HEK293 (cell line): Measurements from ENCODE around the gene PI4KB.

Source experiments
- ATF2 ChIP-seq: fragments of 450-650 bp; formaldehyde crosslinking; IDR thresholded peaks from 2 replicates; pipeline ENCODE4 v1.5.1; 2016; ENCODE audit warnings: missing biosample characterization, missing genetic modification characterization, low read depth
- GLI4 ChIP-seq: fragments of 450-650 bp; formaldehyde crosslinking; IDR thresholded peaks from 2 replicates; pipeline ENCODE4 v1.5.1; 2016; ENCODE audit warnings: missing biosample characterization, missing genetic modification characterization
- GLIS1 ChIP-seq: fragments of 450-650 bp; formaldehyde crosslinking; IDR thresholded peaks from 2 replicates; pipeline ENCODE4 v1.5.1; 2016; ENCODE audit warnings: missing biosample characterization, missing genetic modification characterization
- HOXC10 ChIP-seq: sonication (generic); formaldehyde crosslinking; IDR thresholded peaks from 2 replicates; pipeline ENCODE4 v1.8.1; 2023; ENCODE audit warnings: mild to moderate bottlenecking, missing genetic modification reagents
- IKZF3 ChIP-seq: fragments of 450-650 bp; IDR thresholded peaks from 2 replicates; pipeline ENCODE4 v1.5.0; 2018; ENCODE audit warnings: missing biosample characterization, mild to moderate bottlenecking, missing genetic modification characterization, moderate library complexity
- KLF7 ChIP-seq: fragments of 450-650 bp; formaldehyde crosslinking; IDR thresholded peaks from 2 replicates; pipeline ENCODE4 v1.5.1; 2016; ENCODE audit warnings: missing biosample characterization, missing genetic modification characterization, borderline replicate concordance
- KLF8 ChIP-seq: fragments of 450-650 bp; formaldehyde crosslinking; IDR thresholded peaks from 2 replicates; pipeline ENCODE4 v1.5.1; 2016; ENCODE audit warnings: missing biosample characterization, missing genetic modification characterization
- MZF1 ChIP-seq: fragments of 450-650 bp; formaldehyde crosslinking; IDR thresholded peaks from 2 replicates; pipeline ENCODE4 v1.5.1; 2017; ENCODE audit warnings: missing biosample characterization, missing genetic modification characterization, borderline replicate concordance
- OVOL3 ChIP-seq: fragments of 450-650 bp; formaldehyde crosslinking; IDR thresholded peaks from 2 replicates; pipeline ENCODE4 v1.5.1; 2016; ENCODE audit warnings: missing biosample characterization, missing genetic modification characterization
- PRDM1 ChIP-seq: fragments of 450-650 bp; formaldehyde crosslinking; IDR thresholded peaks from 2 replicates; pipeline ENCODE4; 2016; ENCODE audit warnings: missing biosample characterization, missing genetic modification characterization
- RBAK ChIP-seq: fragments of 450-650 bp; formaldehyde crosslinking; IDR thresholded peaks from 2 replicates; pipeline ENCODE4 v1.5.1; 2016; ENCODE audit warnings: missing biosample characterization, missing genetic modification characterization
- SP7 ChIP-seq: fragments of 450-650 bp; formaldehyde crosslinking; IDR thresholded peaks from 2 replicates; pipeline ENCODE4 v1.5.1; 2016; ENCODE audit warnings: missing biosample characterization, missing genetic modification characterization
- WT1 ChIP-seq: fragments of 450-650 bp; formaldehyde crosslinking; IDR thresholded peaks from 2 replicates; pipeline ENCODE4 v1.5.1; 2016; ENCODE audit warnings: missing biosample characterization, missing genetic modification characterization
- ZBTB20 ChIP-seq: fragments of 450-650 bp; formaldehyde crosslinking; IDR thresholded peaks from 2 replicates; pipeline ENCODE4 v1.5.1; 2016; ENCODE audit warnings: missing biosample characterization, missing genetic modification characterization
- ZBTB21 ChIP-seq: fragments of 450-650 bp; formaldehyde crosslinking; IDR thresholded peaks from 2 replicates; pipeline ENCODE4 v1.5.1; 2017; ENCODE audit warnings: missing biosample characterization, missing genetic modification characterization
- ZEB2 ChIP-seq: fragments of 450-650 bp; formaldehyde crosslinking; IDR thresholded peaks from 2 replicates; pipeline ENCODE4 v1.5.1; 2016; ENCODE audit warnings: missing biosample characterization, missing genetic modification characterization
- ZFHX2 ChIP-seq: fragments of 450-650 bp; formaldehyde crosslinking; conservative IDR thresholded peaks from 2 replicates; pipeline ENCODE4 v1.5.1; 2016; ENCODE audit warnings: missing biosample characterization, missing genetic modification characterization
- ZFP69B ChIP-seq: fragments of 450-650 bp; formaldehyde crosslinking; IDR thresholded peaks from 2 replicates; pipeline ENCODE4 v1.5.1; 2016; ENCODE audit warnings: missing biosample characterization, missing genetic modification characterization
- ZNF10 ChIP-seq: fragments of 450-650 bp; formaldehyde crosslinking; IDR thresholded peaks from 2 replicates; pipeline ENCODE4 v1.5.1; 2017; ENCODE audit warnings: missing biosample characterization, missing genetic modification characterization
- ZNF112 ChIP-seq: fragments of 450-650 bp; formaldehyde crosslinking; IDR thresholded peaks from 2 replicates; pipeline ENCODE4 v1.5.0; 2017; ENCODE audit warnings: missing biosample characterization, missing genetic modification characterization
- ZNF132 ChIP-seq: fragments of 450-650 bp; formaldehyde crosslinking; IDR thresholded peaks from 2 replicates; pipeline ENCODE4 v1.5.1; 2017; ENCODE audit warnings: missing biosample characterization, missing genetic modification characterization, borderline replicate concordance
- ZNF169 ChIP-seq: fragments of 450-650 bp; formaldehyde crosslinking; IDR thresholded peaks from 2 replicates; pipeline ENCODE4 v1.5.1; 2016; ENCODE audit warnings: missing biosample characterization, missing genetic modification characterization
- ZNF184 ChIP-seq: fragments of 450-650 bp; IDR thresholded peaks from 2 replicates; pipeline ENCODE4 v1.5.1; 2018; ENCODE audit warnings: missing biosample characterization, mild to moderate bottlenecking, missing genetic modification characterization
- ZNF2 ChIP-seq: fragments of 450-650 bp; formaldehyde crosslinking; IDR thresholded peaks from 2 replicates; pipeline ENCODE4 v1.5.1; 2016; ENCODE audit warnings: missing biosample characterization, missing genetic modification characterization
- ZNF202 ChIP-seq: fragments of 450-650 bp; formaldehyde crosslinking; IDR thresholded peaks from 2 replicates; pipeline ENCODE4 v1.5.1; 2016; ENCODE audit warnings: missing biosample characterization, missing genetic modification characterization, borderline replicate concordance
- ZNF416 ChIP-seq: fragments of 450-650 bp; formaldehyde crosslinking; IDR thresholded peaks from 2 replicates; pipeline ENCODE4 v1.5.1; 2016; ENCODE audit warnings: missing biosample characterization, missing genetic modification characterization
- ZNF426 ChIP-seq: fragments of 450-650 bp; formaldehyde crosslinking; IDR thresholded peaks from 2 replicates; pipeline ENCODE4 v1.5.1; 2017; ENCODE audit warnings: missing biosample characterization, missing genetic modification characterization, mild to moderate bottlenecking, inconsistent platforms, moderate library complexity
- ZNF449 ChIP-seq: fragments of 450-650 bp; formaldehyde crosslinking; IDR thresholded peaks from 2 replicates; pipeline ENCODE4 v1.5.1; 2017; ENCODE audit warnings: missing biosample characterization, mild to moderate bottlenecking, missing genetic modification characterization, moderate library complexity
- ZNF501 ChIP-seq: fragments of 450-650 bp; formaldehyde crosslinking; IDR thresholded peaks from 2 replicates; pipeline ENCODE4 v1.5.1; 2016; ENCODE audit warnings: missing biosample characterization, missing genetic modification characterization
- ZNF510 ChIP-seq: fragments of 450-650 bp; formaldehyde crosslinking; IDR thresholded peaks from 2 replicates; pipeline ENCODE4 v1.5.1; 2018; ENCODE audit warnings: mild to moderate bottlenecking, missing genetic modification characterization, missing biosample characterization; ENCODE audit not compliant: insufficient replicate concordance
- ZNF585B ChIP-seq: fragments of 450-650 bp; formaldehyde crosslinking; IDR thresholded peaks from 2 replicates; pipeline ENCODE4 v1.5.1; 2016; ENCODE audit warnings: missing biosample characterization, missing genetic modification characterization
- ZNF596 ChIP-seq: fragments of 450-650 bp; IDR thresholded peaks from 2 replicates; pipeline ENCODE4 v1.5.0; 2018; ENCODE audit warnings: missing biosample characterization, mild to moderate bottlenecking, missing genetic modification characterization, moderate library complexity
- ZNF600 ChIP-seq: fragments of 450-650 bp; formaldehyde crosslinking; IDR thresholded peaks from 2 replicates; pipeline ENCODE4 v1.5.1; 2016; ENCODE audit warnings: missing biosample characterization, missing genetic modification characterization
- ZNF629 ChIP-seq: fragments of 450-650 bp; formaldehyde crosslinking; IDR thresholded peaks from 2 replicates; pipeline ENCODE4 v1.5.1; 2017; ENCODE audit warnings: missing biosample characterization, missing genetic modification characterization
- ZNF677 ChIP-seq: fragments of 450-650 bp; IDR thresholded peaks from 2 replicates; pipeline ENCODE4 v1.5.0; 2018; ENCODE audit warnings: missing biosample characterization, mild to moderate bottlenecking, missing genetic modification characterization, moderate library complexity
- ZNF692 ChIP-seq: fragments of 450-650 bp; formaldehyde crosslinking; IDR thresholded peaks from 2 replicates; pipeline ENCODE4 v1.5.1; 2016; ENCODE audit warnings: missing biosample characterization, missing genetic modification characterization
- ZNF747 ChIP-seq: fragments of 450-650 bp; formaldehyde crosslinking; IDR thresholded peaks from 2 replicates; pipeline ENCODE4 v1.5.1; 2016; ENCODE audit warnings: missing biosample characterization, missing genetic modification characterization
- ZNF76 ChIP-seq: fragments of 450-650 bp; formaldehyde crosslinking; IDR thresholded peaks from 2 replicates; pipeline ENCODE4; 2016; ENCODE audit warnings: low read depth, missing biosample characterization, missing genetic modification characterization, borderline replicate concordance
- ZNF777 ChIP-seq: fragments of 450-650 bp; formaldehyde crosslinking; IDR thresholded peaks from 2 replicates; pipeline ENCODE4 v1.5.1; 2017; ENCODE audit warnings: missing biosample characterization, missing genetic modification characterization, borderline replicate concordance

The PI4KB gene

GRCh38 chr1:151340870-151341754, 13.9 kb upstream of the PI4KB start (continued):
- TF ChIP-seq WT1 (tag by site-specific recombination), result no peak
- no peak for TF ChIP-seq HOXC10 (CRISPR knock-in tag)
- 0 out of 2 replicates have a peak, but pooled peaks have one; percentile 60 for TF ChIP-seq ZNF2
- peak; percentile 80; the same call in 1 of the 2 replicates for TF ChIP-seq PRDM1 (tag by site-specific recombination)
- peak; percentile 36; the same call in 1 of the 2 replicates for TF ChIP-seq ZNF501 (tag by site-specific recombination)
- TF ChIP-seq ZNF596 (tag by site-specific recombination), result no peak
- no peak for TF ChIP-seq ZNF416
- no peak for TF ChIP-seq ZNF132 (tag by site-specific recombination)
- no peak for TF ChIP-seq RBAK
- TF ChIP-seq ZNF692 (tag by site-specific recombination), result no peak
- TF ChIP-seq ZNF585B, result no peak
- TF ChIP-seq ZNF510 (tag by site-specific recombination), result no peak
- 0 out of 2 replicates have a peak, but pooled peaks have one; percentile 11 for TF ChIP-seq ZNF10 (tag by site-specific recombination)
- no peak for TF ChIP-seq ZNF76 (tag by site-specific recombination)
- no peak for TF ChIP-seq OVOL3 (tag by site-specific recombination)
- no peak for TF ChIP-seq ZBTB20 (tag by site-specific recombination)
- peak; percentile 52; the same call in 1 of the 2 replicates for TF ChIP-seq ZNF629 (tag by site-specific recombination)
- TF ChIP-seq ZNF449 (tag by site-specific recombination), result no peak
- TF ChIP-seq ZNF169, result no peak
- no peak for TF ChIP-seq ZNF426 (tag by site-specific recombination)
- TF ChIP-seq ZNF600 (tag by site-specific recombination), result peak; percentile 43; the same call in 1 of the 2 replicates
- TF ChIP-seq ZFHX2 (tag by site-specific recombination), result no peak
- no peak for TF ChIP-seq ZNF202 (tag by site-specific recombination)
- no peak for TF ChIP-seq ZNF777 (tag by site-specific recombination)
- no peak for TF ChIP-seq MZF1 (tag by site-specific recombination)
- no peak for TF ChIP-seq GLI4 (tag by site-specific recombination)
- peak; percentile 27; the same call in 1 of the 2 replicates for TF ChIP-seq SP7 (tag by site-specific recombination)
- no peak for TF ChIP-seq KLF8 (tag by site-specific recombination)
- no peak for TF ChIP-seq ZNF747 (tag by site-specific recombination)
- no peak for TF ChIP-seq IKZF3 (tag by site-specific recombination)
- TF ChIP-seq ZNF184 (tag by site-specific recombination), result no peak
- no peak for TF ChIP-seq GLIS1 (tag by site-specific recombination)
- no peak for TF ChIP-seq ATF2 (tag by site-specific recombination)
- no peak for TF ChIP-seq ZNF677 (tag by site-specific recombination)
- TF ChIP-seq ZBTB21, result 0 out of 2 replicates have a peak, but pooled peaks have one; percentile 9
- TF ChIP-seq ZEB2 (tag by site-specific recombination), result no peak
- no peak for TF ChIP-seq ZFP69B
- no peak for TF ChIP-seq KLF7 (tag by site-specific recombination)
- no peak for TF ChIP-seq ZNF112 (tag by site-specific recombination)
